Measurements from ENCODE around the gene NGB.

NGB gene

GRCh38 chr14:77314043-77314442 lies 43.0 kb upstream of the NGB start:
- Histone ChIP-seq H3K9me3 (ENCODE audit: low read depth, low read length) (no peaks in the 10 kb centered on the region), H3K9ac (ENCODE audit: insufficient read length) (no peak overlapping the region), H3K4me3 (no peak overlapping the region), H3K27ac (no peak overlapping the region), H3K36me3 (ENCODE audit: insufficient read depth, low read length) (no peaks in the 10 kb centered on the region)
- TF ChIP-seq FOXP2 (optimal IDR thresholded peaks at IDR 0.05; ENCODE audit: control extremely low read depth, extremely low read length, insufficient read depth) (peak; percentile 36), POLR2AphosphoS5 (IDR thresholded peaks at IDR 0.05; ENCODE audit: borderline replicate concordance, low read depth, low read length) (no peak), EZH2 (IDR thresholded peaks at IDR 0.05) (no peak)
- no peak for DNase-seq (ENCODE audit: low read depth, low spot score)

GRCh38 chr14:77313371-77313770 lies 42.4 kb upstream of the NGB start:
- Histone ChIP-seq H3K4me3 (no peak overlapping the region), H3K9ac (ENCODE audit: insufficient read length) (no peak overlapping the region), H3K27ac (no peak overlapping the region), H3K36me3 (ENCODE audit: insufficient read depth, low read length) (no peaks in the 10 kb centered on the region), H3K9me3 (ENCODE audit: low read depth, low read length) (no peaks in the 10 kb centered on the region)
- DNase-seq (ENCODE audit: low read depth, low spot score): no peak
- no peak for TF ChIP-seq EZH2 (IDR thresholded peaks at IDR 0.05)
- TF ChIP-seq POLR2AphosphoS5 (IDR thresholded peaks at IDR 0.05; ENCODE audit: borderline replicate concordance, low read depth, low read length): no peak
- TF ChIP-seq FOXP2 (optimal IDR thresholded peaks at IDR 0.05; ENCODE audit: control extremely low read depth, extremely low read length, insufficient read depth): no peak

DNA sequence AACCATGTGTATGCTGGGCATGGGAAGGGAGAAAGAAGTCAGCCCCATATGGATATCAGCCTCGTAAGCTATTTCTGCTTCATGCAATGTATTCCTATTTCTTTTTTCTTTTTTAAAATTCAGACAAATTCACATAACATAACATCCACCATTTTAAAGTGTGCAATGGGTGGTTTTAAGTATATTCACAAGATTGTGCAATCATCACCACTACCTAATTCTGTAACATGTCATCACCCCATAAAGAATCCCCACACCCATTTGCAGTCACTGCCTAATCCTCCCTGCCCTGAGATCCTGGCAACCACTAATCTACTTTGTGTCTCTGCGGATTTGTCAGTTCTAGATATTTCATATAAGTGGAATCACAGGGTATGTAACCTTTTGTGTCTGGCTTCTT lies 40.2 kb upstream of the NGB start:
- H3K36me3 ChIP-seq (ENCODE audit: insufficient read depth, low read length): no peaks in the 10 kb centered on the region
- no peak overlapping the region for H3K27ac ChIP-seq

GRCh38 chr14:77310026-77310425 lies 39.0 kb upstream of the NGB start:
- Histone ChIP-seq H3K36me3 (ENCODE audit: insufficient read depth, low read length) (no peaks in the 10 kb centered on the region; the same call in 1 of the 2 replicates), H3K4me3 (no peak overlapping the region), H3K27ac (no peak overlapping the region), H3K9ac (ENCODE audit: insufficient read length) (no peak overlapping the region), H3K9me3 (ENCODE audit: low read depth, low read length) (no peaks in the 10 kb centered on the region)
- TF ChIP-seq FOXP2 (optimal IDR thresholded peaks at IDR 0.05; ENCODE audit: control extremely low read depth, extremely low read length, insufficient read depth) (no peak), POLR2AphosphoS5 (IDR thresholded peaks at IDR 0.05; ENCODE audit: borderline replicate concordance, low read depth, low read length) (no peak), EZH2 (IDR thresholded peaks at IDR 0.05) (no peak)
- no peak for DNase-seq (ENCODE audit: low read depth, low spot score)

More for the DNA sequence above, 40.2 kb upstream of the NGB start:
- DNase-seq (ENCODE audit: low read depth, low spot score): no peak
- Histone ChIP-seq H3K4me3 (no peak overlapping the region), H3K9ac (ENCODE audit: insufficient read length) (no peak overlapping the region), H3K9me3 (ENCODE audit: low read depth, low read length) (no peaks in the 10 kb centered on the region)
- TF ChIP-seq EZH2 (IDR thresholded peaks at IDR 0.05) (no peak), POLR2AphosphoS5 (IDR thresholded peaks at IDR 0.05; ENCODE audit: borderline replicate concordance, low read depth, low read length) (no peak), FOXP2 (optimal IDR thresholded peaks at IDR 0.05; ENCODE audit: control extremely low read depth, extremely low read length, insufficient read depth) (no peak)

- Histone ChIP-seq H3K9me3 (ENCODE audit: low read depth, low read length) (no peaks in the 10 kb centered on the region), H3K4me3 (no peak overlapping the region), H3K36me3 (ENCODE audit: insufficient read depth, low read length) (no peaks in the 10 kb centered on the region; the same call in 1 of the 2 replicates), H3K9ac (ENCODE audit: insufficient read length) (no peak overlapping the region), H3K27ac (no peak overlapping the region)
- DNase-seq (ENCODE audit: low read depth, low spot score): no peak
- TF ChIP-seq EZH2 (IDR thresholded peaks at IDR 0.05) (no peak), FOXP2 (optimal IDR thresholded peaks at IDR 0.05; ENCODE audit: control extremely low read depth, extremely low read length, insufficient read depth) (no peak), POLR2AphosphoS5 (IDR thresholded peaks at IDR 0.05; ENCODE audit: borderline replicate concordance, low read depth, low read length) (no peak)
Observed at GRCh38 chr14:77309131-77309530, 38.1 kb upstream of the NGB start.

GRCh38 chr14:77306851-77307496 lies 36.0 kb upstream of the NGB start:
- no peaks in the 10 kb centered on the region; the same call in 1 of the 2 replicates for H3K36me3 ChIP-seq (ENCODE audit: insufficient read depth, low read length)
- H3K27ac ChIP-seq: no peak overlapping the region
- peak overlapping the region; percentile 42 for H3K9ac ChIP-seq (ENCODE audit: insufficient read length)
- no peak for DNase-seq (ENCODE audit: low read depth, low spot score)
- no peak overlapping the region for H3K4me3 ChIP-seq
- TF ChIP-seq EZH2 (IDR thresholded peaks at IDR 0.05): no peak
- TF ChIP-seq FOXP2 (optimal IDR thresholded peaks at IDR 0.05; ENCODE audit: control extremely low read depth, extremely low read length, insufficient read depth): no peak
- no peaks in the 10 kb centered on the region for H3K9me3 ChIP-seq (ENCODE audit: low read depth, low read length)

- TF ChIP-seq POLR2AphosphoS5 (IDR thresholded peaks at IDR 0.05; ENCODE audit: borderline replicate concordance, low read depth, low read length) (no peak), FOXP2 (optimal IDR thresholded peaks at IDR 0.05; ENCODE audit: control extremely low read depth, extremely low read length, insufficient read depth) (no peak), EZH2 (IDR thresholded peaks at IDR 0.05) (no peak)
- Histone ChIP-seq H3K27ac (no peak overlapping the region), H3K9ac (ENCODE audit: insufficient read length) (no peak overlapping the region), H3K4me3 (no peak overlapping the region), H3K36me3 (ENCODE audit: insufficient read depth, low read length) (no peaks in the 10 kb centered on the region; the same call in 1 of the 2 replicates), H3K9me3 (ENCODE audit: low read depth, low read length) (no peaks in the 10 kb centered on the region)
- no peak for DNase-seq (ENCODE audit: low read depth, low spot score)
Observed at GRCh38 chr14:77306416-77306815, 35.4 kb upstream of the NGB start.

GRCh38 chr14:77305696-77306095 lies 34.7 kb upstream of the NGB start:
- TF ChIP-seq POLR2AphosphoS5 (IDR thresholded peaks at IDR 0.05; ENCODE audit: borderline replicate concordance, low read depth, low read length) (no peak), EZH2 (IDR thresholded peaks at IDR 0.05) (no peak), FOXP2 (optimal IDR thresholded peaks at IDR 0.05; ENCODE audit: control extremely low read depth, extremely low read length, insufficient read depth) (no peak)
- no peak overlapping the region for H3K27ac ChIP-seq
- no peak for DNase-seq (ENCODE audit: low read depth, low spot score)
- no peaks in the 10 kb centered on the region for H3K9me3 ChIP-seq (ENCODE audit: low read depth, low read length)
- H3K9ac ChIP-seq (ENCODE audit: insufficient read length): no peak overlapping the region
- no peak overlapping the region for H3K4me3 ChIP-seq
- no peaks in the 10 kb centered on the region; the same call in 1 of the 2 replicates for H3K36me3 ChIP-seq (ENCODE audit: insufficient read depth, low read length)

All from SK-N-MC (cell line).